ENCODE data around the gene MIOS. TPM values are rescaled to one million over a fixed set of nuclear protein-coding genes. Genes with fewer than 3 reads are reported as not detected.

MIOS gene
- total RNA-seq, 1 donor = 44.9 TPM

Other genes starting within 250 kb of the MIOS start
- gene COL28A1, start 31.0 kb upstream of the MIOS start, total RNA-seq = under 0.01 TPM in 2 replicates
- 8.4 and 13.8 TPM in 2 replicates for gene UMAD1, start 73.9 kb downstream of the MIOS start, total RNA-seq
- 24.6 and 25.8 TPM in 2 replicates for gene RPA3, start 151.7 kb downstream of the MIOS start, total RNA-seq

Data from fibroblast of villous mesenchyme (primary cell).